Cardiac fibroblast (primary cell): Measurements from ENCODE around the gene BCL11B.

Source experiments
- DNase-seq, 2 donors: peaks; one replicate each; pipeline versions ENCODE4 v3.0.0 to v3.0.0-alpha.2; 2010; ENCODE audit warnings: low read depth in 2 of 2
- H3K4me3 ChIP-seq, 2 donors: replicated peaks in 1 of 2; 1 replicate in 1 of 2; 2 replicates in 1 of 2; pipeline ENCODE4 v1.5.1; 2011; ENCODE audit warnings: low read depth in 2 of 2, low read length in 2 of 2, mild to moderate bottlenecking in 2 of 2, moderate library complexity in 1 of 2
- TF ChIP-seq, protein P1 (sequence below): IDR thresholded peaks from one replicate; pipeline ENCODE4 v1.5.1; 2011; ENCODE audit warnings: low read depth, mild to moderate bottlenecking, low read length, inconsistent platforms

The BCL11B gene

GRCh38 chr14:99249389-99249788, 22.6 kb downstream of the BCL11B start:
- TF ChIP-seq, protein P1, sequence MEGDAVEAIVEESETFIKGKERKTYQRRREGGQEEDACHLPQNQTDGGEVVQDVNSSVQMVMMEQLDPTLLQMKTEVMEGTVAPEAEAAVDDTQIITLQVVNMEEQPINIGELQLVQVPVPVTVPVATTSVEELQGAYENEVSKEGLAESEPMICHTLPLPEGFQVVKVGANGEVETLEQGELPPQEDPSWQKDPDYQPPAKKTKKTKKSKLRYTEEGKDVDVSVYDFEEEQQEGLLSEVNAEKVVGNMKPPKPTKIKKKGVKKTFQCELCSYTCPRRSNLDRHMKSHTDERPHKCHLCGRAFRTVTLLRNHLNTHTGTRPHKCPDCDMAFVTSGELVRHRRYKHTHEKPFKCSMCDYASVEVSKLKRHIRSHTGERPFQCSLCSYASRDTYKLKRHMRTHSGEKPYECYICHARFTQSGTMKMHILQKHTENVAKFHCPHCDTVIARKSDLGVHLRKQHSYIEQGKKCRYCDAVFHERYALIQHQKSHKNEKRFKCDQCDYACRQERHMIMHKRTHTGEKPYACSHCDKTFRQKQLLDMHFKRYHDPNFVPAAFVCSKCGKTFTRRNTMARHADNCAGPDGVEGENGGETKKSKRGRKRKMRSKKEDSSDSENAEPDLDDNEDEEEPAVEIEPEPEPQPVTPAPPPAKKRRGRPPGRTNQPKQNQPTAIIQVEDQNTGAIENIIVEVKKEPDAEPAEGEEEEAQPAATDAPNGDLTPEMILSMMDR, result no peak
- no peak overlapping the region for H3K4me3 ChIP-seq
- DNase-seq, result no peak

GRCh38 chr14:99248761-99249171, 23.2 kb downstream of the BCL11B start:
- H3K4me3 ChIP-seq, result no peak overlapping the region
- TF ChIP-seq, protein P1, result no peak
- DNase-seq, result no peak

DNA sequence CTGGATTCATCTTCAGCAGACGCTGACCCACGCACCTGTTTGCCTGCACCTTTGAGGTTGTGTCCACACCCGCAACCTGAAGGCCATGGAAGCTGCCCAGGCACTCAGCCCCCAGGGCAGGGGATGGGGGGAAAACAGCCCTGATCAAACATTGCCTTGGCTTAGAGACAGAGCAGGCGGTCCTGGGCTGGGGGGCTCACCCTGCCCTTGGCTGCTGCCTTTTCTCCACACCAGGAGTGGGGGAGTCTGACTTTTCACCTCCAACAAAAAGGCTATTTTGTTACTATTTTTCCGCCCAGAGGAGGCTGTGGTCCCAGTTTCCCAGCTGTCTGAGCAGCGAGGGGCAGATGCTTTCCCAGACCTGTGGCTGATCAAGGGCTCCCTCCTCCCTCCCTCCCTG, 24.2 kb downstream of the BCL11B start:
- no peak for DNase-seq

DNA sequence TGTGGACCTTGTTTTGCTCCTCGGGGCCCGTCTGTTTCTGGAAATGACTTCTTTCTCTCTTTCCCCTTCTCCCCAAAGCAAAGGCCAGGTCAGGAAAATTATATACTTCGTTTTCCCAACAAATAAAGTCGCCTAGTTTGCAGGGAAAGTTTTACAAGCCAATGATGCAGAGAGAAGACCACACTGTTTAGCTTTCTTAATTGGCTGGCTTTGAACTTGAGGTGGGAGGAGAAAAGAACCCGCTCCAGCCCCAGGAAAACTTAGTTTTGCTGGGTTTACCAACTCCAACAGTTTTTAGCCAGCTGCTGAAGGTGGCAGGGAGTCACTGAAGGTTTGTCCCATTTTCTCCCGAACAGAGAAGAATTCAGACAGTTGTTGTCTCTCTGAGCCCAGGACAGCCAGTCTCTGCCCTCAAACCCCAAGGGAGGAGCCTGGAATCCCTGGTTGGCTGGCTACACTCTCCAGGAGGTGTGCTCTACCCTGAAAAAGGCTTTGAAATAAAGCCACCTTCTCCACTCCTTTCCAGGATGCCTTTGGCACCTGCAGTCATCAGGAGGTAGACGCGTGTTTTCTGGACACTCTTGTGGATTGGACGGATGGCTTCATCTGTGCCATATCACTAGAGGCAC, 24.8 kb downstream of the BCL11B start:
- TF ChIP-seq, protein P1, result no peak
- no peak overlapping the region for H3K4me3 ChIP-seq
- DNase-seq, result no peak

More for the DNA sequence above, 24.2 kb downstream of the BCL11B start:
- no peak overlapping the region for H3K4me3 ChIP-seq
- TF ChIP-seq, protein P1, result no peak

DNA sequence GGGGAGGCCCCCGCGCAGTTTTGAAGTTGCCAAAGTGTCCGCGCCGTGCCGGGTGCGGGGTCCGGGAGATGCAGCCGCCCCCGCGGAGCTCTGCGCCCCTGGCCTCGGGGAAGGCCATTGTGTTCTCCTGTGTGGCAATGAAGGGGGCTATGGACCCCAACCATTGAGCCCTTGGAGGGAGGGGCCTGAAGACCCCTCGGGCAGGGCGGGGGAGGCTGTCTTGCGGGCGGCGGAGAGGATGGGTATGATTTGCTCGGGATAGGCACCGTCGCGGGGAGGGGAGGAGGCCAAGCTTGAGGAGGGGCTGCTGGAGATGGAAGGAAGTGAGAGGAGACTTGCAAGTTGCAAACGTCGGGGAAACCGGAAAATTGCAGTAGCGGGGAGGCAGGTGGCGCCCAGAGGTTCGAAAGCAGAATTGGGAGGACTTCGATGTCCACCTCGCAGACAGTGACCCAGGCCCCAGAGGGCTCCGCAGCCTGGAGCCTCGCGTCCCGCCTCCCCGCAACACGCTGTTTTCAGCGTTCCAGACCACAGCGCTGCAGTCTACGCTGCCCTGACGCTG, 25.4 kb downstream of the BCL11B start:
- no peak overlapping the region for H3K4me3 ChIP-seq
- no peak for DNase-seq

DNA sequence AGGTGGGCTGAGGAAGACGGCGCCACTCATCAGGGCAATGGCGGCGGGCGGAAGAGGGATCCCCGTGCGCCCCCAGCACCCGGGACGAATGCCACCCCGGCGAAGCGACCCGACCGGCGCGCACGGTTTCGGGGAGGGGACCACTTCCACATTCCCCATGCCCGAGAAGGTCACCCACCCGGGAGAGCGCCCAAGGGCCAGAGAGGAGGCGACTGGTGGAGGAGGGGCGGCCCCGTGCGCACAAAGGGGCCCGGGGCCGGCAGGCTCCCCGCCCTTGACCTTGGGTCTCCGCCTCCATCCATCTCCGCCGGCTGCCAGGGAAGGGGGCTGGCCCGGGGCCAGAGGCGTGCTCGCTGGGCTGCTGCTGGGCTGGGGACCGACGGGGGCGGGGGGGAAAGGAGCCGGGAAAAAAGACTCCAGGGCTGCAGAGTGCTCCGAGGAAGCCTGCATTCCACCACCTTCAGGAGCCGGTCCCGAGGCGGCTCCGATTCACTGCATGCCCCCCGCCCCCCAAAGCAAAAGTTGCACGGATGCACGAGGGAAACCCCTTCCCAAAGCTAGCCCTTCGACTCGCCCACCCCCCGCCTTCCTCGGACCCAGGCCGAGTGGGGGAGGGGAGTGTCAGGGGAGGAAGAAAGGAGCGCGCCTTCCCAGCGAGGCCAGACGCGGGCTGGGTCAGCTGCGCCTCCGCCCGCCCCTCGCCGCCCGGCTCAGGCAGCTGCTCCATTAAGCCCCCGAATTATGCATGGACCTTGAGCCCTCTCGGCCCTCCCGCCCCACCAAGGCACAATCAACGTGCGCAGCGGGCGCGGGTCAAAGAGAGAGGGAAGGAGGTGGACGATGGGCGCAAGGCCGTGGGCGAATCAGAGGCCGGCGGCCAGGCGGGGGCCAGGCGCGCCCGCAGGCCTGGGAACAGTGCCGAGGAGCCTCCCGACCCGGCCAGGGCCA, 26.2 kb downstream of the BCL11B start:
- no peak overlapping the region for H3K4me3 ChIP-seq
- TF ChIP-seq, protein P1, result no peak
- no peak for DNase-seq

More for the DNA sequence above, 25.4 kb downstream of the BCL11B start:
- TF ChIP-seq, protein P1, result no peak
